Muscle layer of duodenum (tissue), 2 donors: ENCODE results near the gene PHLPP1.

Experiments
- H3K27ac ChIP-seq: one replicate; pipeline ENCODE4 v1.7.0; 2013; ENCODE audit warnings: mild to moderate bottlenecking, low read length
- H3K27me3 ChIP-seq: one replicate; pipeline ENCODE4 v1.7.0; 2013; ENCODE audit warnings: low read depth, mild to moderate bottlenecking, control low read depth, low read length
- H3K36me3 ChIP-seq, 2 donors: one replicate each; pipeline ENCODE4 v1.7.0; 2013; ENCODE audit warnings: low read length in 2 of 2, control low read depth in 1 of 2, mild to moderate bottlenecking in 1 of 2; ENCODE audit not compliant: insufficient read depth in 2 of 2, control insufficient read depth in 1 of 2
- H3K4me1 ChIP-seq, 2 donors: one replicate each; pipeline ENCODE4 v1.7.0; 2013; ENCODE audit warnings: low read length in 2 of 2, mild to moderate bottlenecking in 2 of 2, control low read depth in 1 of 2, moderate library complexity in 1 of 2; ENCODE audit not compliant: insufficient read depth in 2 of 2, control insufficient read depth in 1 of 2
- H3K4me3 ChIP-seq, 2 donors: one replicate each; pipeline ENCODE4 v1.7.0; 2013; ENCODE audit warnings: low read length in 2 of 2, low read depth in 1 of 2, mild to moderate bottlenecking in 1 of 2
- H3K9me3 ChIP-seq, 2 donors: one replicate each; pipeline ENCODE4 v1.7.0; 2013; ENCODE audit warnings: low read length in 2 of 2, control low read depth in 1 of 2, mild to moderate bottlenecking in 1 of 2; ENCODE audit not compliant: control insufficient read depth in 1 of 2
- donor health status: healthy.

The PHLPP1 gene

DNA sequence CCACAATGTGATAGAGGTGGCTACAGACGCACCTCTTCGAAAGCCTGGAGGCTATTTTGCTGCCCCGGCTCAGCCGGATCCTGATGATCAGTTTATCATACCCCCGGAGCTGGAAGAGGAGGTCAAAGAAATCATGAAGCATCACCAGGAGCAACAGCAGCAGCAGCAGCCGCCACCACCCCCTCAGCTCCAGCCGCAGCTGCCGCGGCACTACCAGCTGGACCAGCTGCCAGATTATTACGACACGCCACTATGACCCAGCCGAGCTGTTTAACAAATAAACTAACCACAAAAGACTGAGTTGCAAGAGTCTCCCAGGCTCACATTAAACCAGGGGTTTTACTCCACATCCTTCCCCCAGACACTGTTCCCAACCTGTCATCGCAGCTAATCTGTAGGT, 263.8 kb downstream of the PHLPP1 start:
- H3K36me3 ChIP-seq = peaks cover 13 to 29% of the 10 kb centered on the region in 2 donors
- no peak overlapping the region for H3K4me3 ChIP-seq
- no peaks in the 10 kb centered on the region for H3K9me3 ChIP-seq
- no peaks in the 10 kb centered on the region for H3K27me3 ChIP-seq
- H3K4me1 ChIP-seq = no peaks in the 10 kb centered on the region
- H3K27ac ChIP-seq = no peak overlapping the region

DNA sequence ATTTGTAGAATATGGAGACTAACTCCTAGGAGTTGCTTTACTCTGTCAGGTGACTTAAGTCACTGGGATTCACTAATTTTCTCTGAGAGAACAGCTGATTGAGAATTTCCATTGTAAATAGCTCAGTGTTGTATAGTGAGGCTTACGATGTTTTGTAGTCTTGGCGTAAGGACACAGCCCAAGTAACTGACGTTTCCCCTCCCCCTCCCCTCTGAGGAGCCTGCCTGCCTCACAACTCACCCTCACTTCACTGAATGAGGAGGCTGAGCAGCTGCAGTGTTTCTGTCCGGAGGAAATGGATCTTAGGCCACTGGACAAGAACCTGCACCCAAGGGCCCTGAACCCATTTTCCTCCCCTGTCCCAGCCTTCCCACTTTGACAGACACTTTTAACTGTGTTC, 264.6 kb downstream of the PHLPP1 start:
- no peaks in the 10 kb centered on the region for H3K9me3 ChIP-seq
- H3K27ac ChIP-seq = no peak overlapping the region
- no peaks in the 10 kb centered on the region for H3K4me1 ChIP-seq
- H3K27me3 ChIP-seq = no peaks in the 10 kb centered on the region
- peaks cover 13 to 29% of the 10 kb centered on the region in 2 donors for H3K36me3 ChIP-seq
- H3K4me3 ChIP-seq = no peak overlapping the region

DNA sequence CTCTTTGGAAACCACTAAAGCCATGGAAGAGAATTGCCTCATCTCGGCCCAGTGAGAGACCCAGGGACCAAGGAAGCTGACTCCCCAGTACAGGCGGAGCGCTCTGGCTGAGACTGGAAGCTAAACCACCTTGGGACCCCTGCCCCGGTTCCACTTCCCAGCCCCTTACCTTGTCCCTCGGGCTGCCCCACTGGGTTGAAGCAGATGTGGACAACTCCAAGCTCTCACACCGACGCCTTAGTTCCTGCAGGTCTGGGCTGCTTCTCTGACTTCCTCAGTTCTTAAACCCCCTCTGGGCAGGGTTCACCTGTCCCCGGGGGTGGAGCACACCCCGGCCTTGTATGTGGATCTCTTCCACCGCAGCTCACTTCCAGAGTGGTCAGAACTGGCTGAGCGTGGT, 266.2 kb downstream of the PHLPP1 start:
- H3K36me3 ChIP-seq = peaks cover 5 to 16% of the 10 kb centered on the region in 2 donors

DNA sequence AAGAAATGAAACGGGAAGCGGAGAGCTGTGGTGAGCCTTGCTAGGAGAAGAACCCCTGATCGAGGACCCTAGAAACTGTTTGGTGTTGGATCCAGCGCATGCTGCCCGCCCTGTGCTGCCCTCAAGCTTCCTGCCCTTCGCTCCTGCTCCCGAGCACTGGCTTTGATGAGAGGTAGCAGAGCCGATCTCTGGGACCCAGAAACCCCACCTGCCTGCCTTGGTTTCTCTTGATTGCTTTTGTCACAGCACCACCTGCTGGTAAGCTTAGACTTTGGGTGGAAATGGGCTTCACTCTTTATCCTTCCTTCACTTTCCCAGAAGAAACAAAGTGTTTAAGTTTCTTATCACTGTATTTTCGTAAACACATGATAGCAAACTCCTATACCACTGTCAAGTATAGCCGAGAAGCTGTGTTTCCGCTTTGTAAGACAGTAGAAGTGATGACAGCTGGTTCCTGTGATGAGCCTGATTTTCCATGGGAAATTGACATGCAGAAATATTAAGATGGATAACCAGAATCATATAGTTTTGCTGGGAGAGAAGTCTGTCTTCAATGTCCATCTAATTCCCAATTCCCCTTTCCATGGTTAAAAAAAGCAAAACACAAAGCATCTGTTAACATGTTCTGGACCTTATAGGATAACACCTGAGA, 267.4 kb downstream of the PHLPP1 start:
- no peaks in the 10 kb centered on the region for H3K9me3 ChIP-seq
- no peak overlapping the region for H3K27ac ChIP-seq
- H3K4me3 ChIP-seq = peak overlapping the region; percentile 47 to 48
- peaks cover 5 to 13% of the 10 kb centered on the region in 2 donors for H3K36me3 ChIP-seq
- no peaks in the 10 kb centered on the region for H3K4me1 ChIP-seq
- H3K27me3 ChIP-seq = no peaks in the 10 kb centered on the region

More for the DNA sequence above, 266.2 kb downstream of the PHLPP1 start:
- H3K4me3 ChIP-seq = no peak overlapping the region
- no peaks in the 10 kb centered on the region for H3K9me3 ChIP-seq
- H3K27ac ChIP-seq = no peak overlapping the region
- no peaks in the 10 kb centered on the region for H3K4me1 ChIP-seq
- no peaks in the 10 kb centered on the region for H3K27me3 ChIP-seq

DNA sequence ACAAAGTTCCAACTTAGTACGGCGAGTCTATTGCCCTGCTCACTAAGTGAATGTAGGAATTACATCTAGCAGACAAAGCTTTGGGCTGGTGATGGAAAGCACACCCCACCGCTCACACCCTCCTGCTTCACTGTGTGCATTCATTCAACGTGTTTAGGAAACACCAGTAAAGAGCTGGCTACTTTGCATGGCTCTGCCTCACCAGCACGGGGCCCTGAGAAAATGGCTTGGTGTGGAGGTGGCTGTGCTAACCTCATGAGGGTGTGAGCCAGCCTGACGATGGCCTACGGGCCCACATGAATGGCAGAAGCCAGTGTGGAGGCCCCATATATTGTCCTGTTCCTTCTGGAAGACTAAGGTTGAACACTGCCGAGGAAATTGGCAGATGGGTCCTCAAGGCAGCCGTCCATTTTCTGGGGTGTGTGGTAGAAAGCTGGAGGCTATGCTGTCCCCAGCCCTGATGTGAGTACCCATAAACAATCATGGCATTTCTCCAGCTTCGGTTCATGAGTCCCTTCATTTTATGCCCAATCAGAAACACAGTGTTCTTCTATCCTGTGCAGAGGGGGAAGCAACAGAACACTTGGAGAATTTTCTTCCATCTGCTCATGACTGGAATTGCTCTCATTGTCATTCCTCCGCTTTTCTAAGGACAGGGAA, 269.4 kb downstream of the PHLPP1 start:
- no peaks in the 10 kb centered on the region for H3K9me3 ChIP-seq
- no peaks in the 10 kb centered on the region for H3K27me3 ChIP-seq
- no peak overlapping the region for H3K4me3 ChIP-seq
- H3K4me1 ChIP-seq = no peaks in the 10 kb centered on the region
- no peaks in the 10 kb centered on the region for H3K36me3 ChIP-seq
- H3K27ac ChIP-seq = no peak overlapping the region

DNA sequence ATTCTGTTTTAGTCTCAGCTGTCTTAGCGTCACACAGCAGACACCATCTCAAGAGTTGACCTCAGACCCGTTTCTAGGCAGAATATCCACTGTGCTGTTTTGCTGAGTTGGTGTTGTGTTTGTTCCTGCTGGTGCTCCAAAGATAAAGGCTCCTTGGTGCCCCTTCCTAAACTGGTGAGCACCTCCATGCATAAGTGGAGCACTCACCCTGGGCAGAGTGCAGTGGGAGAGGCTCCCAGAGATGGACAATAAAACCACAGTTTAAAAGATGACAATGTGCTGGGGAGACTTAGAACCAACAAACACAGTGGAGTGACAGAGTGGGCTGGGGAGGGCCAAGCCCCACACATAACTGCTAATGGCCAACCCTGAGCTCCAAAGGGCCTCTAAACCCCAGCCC, 271.1 kb downstream of the PHLPP1 start:
- no peak overlapping the region for H3K4me3 ChIP-seq
- H3K4me1 ChIP-seq = no peaks in the 10 kb centered on the region
- no peak overlapping the region for H3K27ac ChIP-seq

DNA sequence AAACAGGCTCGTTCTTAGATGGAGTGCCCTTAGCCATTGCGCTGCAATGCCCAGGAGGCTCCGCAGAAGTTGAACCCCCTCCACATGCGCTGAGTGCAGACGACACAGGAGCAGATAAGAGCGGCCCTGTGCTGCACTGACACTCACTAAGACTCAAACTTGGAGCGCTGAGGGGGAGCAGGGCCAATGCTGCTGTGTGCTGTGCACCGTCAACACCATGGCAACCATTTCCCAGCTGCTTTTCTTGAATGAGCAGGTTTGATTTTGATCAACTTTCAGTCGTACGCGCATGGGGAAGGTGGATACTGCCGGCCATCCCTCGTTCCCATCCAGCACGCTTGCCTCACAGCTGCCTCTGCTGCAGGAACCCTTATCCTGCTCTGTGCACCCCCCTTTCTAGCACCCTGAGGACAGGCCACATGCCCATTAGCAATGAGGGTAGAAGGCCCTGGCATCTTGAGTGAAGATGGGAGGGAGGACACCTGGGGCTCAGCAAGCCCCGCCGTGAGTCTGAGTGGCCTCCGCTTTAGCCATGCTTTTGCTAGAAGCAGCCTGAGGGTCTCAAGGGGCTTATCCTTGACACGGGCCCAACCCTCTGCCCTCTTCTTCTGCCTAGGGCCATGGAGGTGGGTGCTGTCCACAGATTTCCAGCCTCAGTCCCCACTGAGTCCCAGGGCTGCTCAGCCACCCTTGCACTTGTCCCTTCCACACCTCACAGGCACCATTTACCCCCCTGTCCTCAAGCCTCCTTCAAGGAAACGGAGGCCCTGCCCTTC, 271.9 kb downstream of the PHLPP1 start:
- Histone ChIP-seq H3K27me3 (no peaks in the 10 kb centered on the region), H3K27ac (no peak overlapping the region), H3K4me3 (no peak overlapping the region), H3K4me1 (no peaks in the 10 kb centered on the region), H3K36me3 (no peaks in the 10 kb centered on the region), H3K9me3 (no peaks in the 10 kb centered on the region)

More for the DNA sequence above, 271.1 kb downstream of the PHLPP1 start:
- H3K27me3 ChIP-seq = no peaks in the 10 kb centered on the region
- H3K9me3 ChIP-seq = no peaks in the 10 kb centered on the region
- H3K36me3 ChIP-seq = no peaks in the 10 kb centered on the region

DNA sequence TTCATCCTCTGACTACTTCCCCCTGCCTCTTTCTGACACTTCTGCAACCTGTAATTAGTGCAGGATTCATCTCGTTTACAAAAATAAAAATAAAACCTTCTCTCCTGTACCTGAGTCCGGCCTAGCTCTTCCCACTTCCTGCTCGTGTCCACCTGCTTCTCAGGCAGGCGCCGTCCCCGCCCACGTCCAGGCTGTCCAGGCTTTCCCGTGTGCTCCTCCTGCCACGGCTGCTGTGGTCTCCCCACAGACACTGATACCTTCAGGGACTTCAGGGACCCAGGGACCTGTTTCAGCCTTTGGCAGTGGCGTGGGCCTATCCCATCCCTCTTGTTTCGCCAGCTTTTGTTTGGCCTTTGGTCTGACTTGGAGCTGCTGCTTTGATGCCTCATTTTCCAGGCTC, 272.5 kb downstream of the PHLPP1 start:
- no peaks in the 10 kb centered on the region for H3K36me3 ChIP-seq
- no peaks in the 10 kb centered on the region for H3K4me1 ChIP-seq
- no peaks in the 10 kb centered on the region for H3K27me3 ChIP-seq
- H3K27ac ChIP-seq = no peak overlapping the region
- H3K9me3 ChIP-seq = no peaks in the 10 kb centered on the region
- no peak overlapping the region for H3K4me3 ChIP-seq

DNA sequence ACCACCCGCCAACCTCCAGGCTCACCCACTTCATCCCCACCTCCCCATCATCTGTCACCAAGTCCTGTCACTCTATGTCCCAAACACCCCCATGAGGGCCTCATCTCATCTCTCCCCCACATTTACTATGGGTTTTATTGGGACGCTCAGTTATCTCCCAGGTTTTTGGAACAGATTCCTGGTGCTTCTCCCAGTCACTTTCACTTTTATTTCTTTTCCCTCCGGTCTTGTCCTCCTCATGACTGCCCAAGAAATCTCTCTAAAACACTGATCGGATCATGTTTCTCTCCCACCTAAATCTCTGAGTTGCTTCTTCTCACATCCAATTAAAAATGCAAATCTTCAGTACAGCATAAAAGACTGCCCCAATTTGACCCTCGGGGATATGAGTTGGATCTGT, 273.1 kb downstream of the PHLPP1 start:
- Histone ChIP-seq H3K36me3 (no peaks in the 10 kb centered on the region), H3K4me1 (no peaks in the 10 kb centered on the region), H3K4me3 (peak overlapping the region in 1 of 2 donors; percentile 41), H3K9me3 (no peaks in the 10 kb centered on the region), H3K27me3 (no peaks in the 10 kb centered on the region), H3K27ac (no peak overlapping the region)

DNA sequence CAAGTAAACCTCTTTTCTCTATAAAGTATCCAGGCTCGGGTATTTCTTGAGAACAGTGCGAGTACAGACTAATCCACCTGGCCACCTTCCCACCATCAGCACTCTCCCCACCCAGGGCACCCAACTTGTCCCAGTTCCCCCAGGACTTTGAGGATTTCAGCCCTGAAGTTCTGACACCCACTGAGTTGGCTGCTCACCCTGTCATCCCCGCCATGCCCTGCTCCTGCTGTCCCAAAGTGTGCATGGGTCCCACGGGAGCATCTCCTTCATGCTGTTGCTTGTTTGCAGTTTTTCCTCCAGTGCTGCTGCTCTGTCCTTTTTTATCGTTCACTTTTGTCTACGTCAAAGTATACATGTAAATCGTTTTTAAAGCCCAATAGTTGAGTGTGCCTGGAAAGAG, 273.9 kb downstream of the PHLPP1 start:
- no peak overlapping the region for H3K27ac ChIP-seq
- no peak overlapping the region for H3K4me3 ChIP-seq
- no peaks in the 10 kb centered on the region for H3K4me1 ChIP-seq
- H3K27me3 ChIP-seq = no peaks in the 10 kb centered on the region
- no peaks in the 10 kb centered on the region for H3K9me3 ChIP-seq
- H3K36me3 ChIP-seq = no peaks in the 10 kb centered on the region

DNA sequence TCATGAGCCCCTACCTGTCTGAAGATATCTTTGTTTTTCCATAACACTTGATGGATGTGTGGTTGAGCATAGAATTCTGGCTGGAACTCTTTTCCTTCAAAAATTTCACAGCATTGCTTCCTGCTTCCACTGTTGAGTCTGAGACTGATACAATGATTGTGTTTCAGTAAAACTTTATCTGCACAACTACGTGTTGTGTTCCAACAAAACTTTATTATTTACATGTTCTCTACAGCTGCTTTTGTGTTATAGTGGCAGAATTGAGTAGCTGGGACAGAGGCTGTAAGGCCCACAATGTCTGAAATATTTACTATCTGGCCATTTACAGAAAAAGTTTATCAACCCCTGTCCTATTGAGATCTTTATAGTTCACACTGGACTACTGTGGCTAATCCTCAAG, 275.3 kb downstream of the PHLPP1 start:
- no peak overlapping the region for H3K4me3 ChIP-seq
- H3K4me1 ChIP-seq = no peaks in the 10 kb centered on the region
- no peaks in the 10 kb centered on the region for H3K36me3 ChIP-seq
- no peak overlapping the region for H3K27ac ChIP-seq
- H3K9me3 ChIP-seq = no peaks in the 10 kb centered on the region
- H3K27me3 ChIP-seq = no peaks in the 10 kb centered on the region
